DND-41 (cell line): ENCODE measurements around the gene RGL3.
"Not testable (repeated sequence)": the region's sequence is repeated elsewhere in the genome, so short reads cannot be mapped to it uniquely, and the experiment has no call there.

Source experiments
- ATAC-seq: fragments of 200-7000 bp; cut with Tn5 transposase; 3 replicates; pipeline ENCODE4 v1.9.1; 2021; ENCODE audit warnings: low read depth; ENCODE audit not compliant: insufficient read depth
- DNase-seq: peaks from one replicate; pipeline ENCODE4 v3.0.0-alpha.2; 2020
- H2AFZ ChIP-seq: 2 replicates; pipeline ENCODE4 v1.6.0; 2012; ENCODE audit warnings: low read depth, low read length
- H3K27ac ChIP-seq: 2 replicates; pipeline ENCODE4 v1.5.1; 2012; ENCODE audit warnings: low read length, inconsistent platforms
- H3K27me3 ChIP-seq: fragments of 200-600 bp; sonication (generic); 2 replicates; pipeline ENCODE4 v1.6.0; 2012; ENCODE audit warnings: low read length, mild to moderate bottlenecking, inconsistent platforms; ENCODE audit not compliant: insufficient read depth, poor library complexity
- H3K36me3 ChIP-seq: 2 replicates; pipeline ENCODE4 v1.5.1; 2012; ENCODE audit warnings: low read length, inconsistent platforms; ENCODE audit not compliant: insufficient read depth
- H3K4me1 ChIP-seq: 2 replicates; pipeline ENCODE4 v1.5.1; 2012; ENCODE audit warnings: mild to moderate bottlenecking, low read length; ENCODE audit not compliant: insufficient read depth
- H3K4me2 ChIP-seq: 2 replicates; pipeline ENCODE4 v1.6.0; 2012; ENCODE audit warnings: mild to moderate bottlenecking, moderate library complexity, low read length, inconsistent platforms; ENCODE audit not compliant: insufficient read depth
- H3K4me3 ChIP-seq, 2 experiments: fragments of 200-600 bp in 1 of 2; shearing (Covaris generic) in 1 of 2; 2 replicates each; pipeline ENCODE4 v1.5.1; 2012 to 2016; ENCODE audit warnings: inconsistent platforms in 2 of 2, low read length in 2 of 2, mild to moderate bottlenecking in 2 of 2, low read depth in 1 of 2, moderate library complexity in 1 of 2
- H3K79me2 ChIP-seq: 2 replicates; pipeline ENCODE4 v1.6.0; 2012; ENCODE audit warnings: low read length, inconsistent platforms; ENCODE audit not compliant: insufficient read depth
- H3K9ac ChIP-seq: 2 replicates; pipeline ENCODE4 v1.6.0; 2012; ENCODE audit warnings: low read depth, mild to moderate bottlenecking, inconsistent platforms, low read length, moderate library complexity
- H3K9me3 ChIP-seq: 2 replicates; pipeline ENCODE4 v1.5.1; 2012; ENCODE audit warnings: low read length, moderate library complexity, mild to moderate bottlenecking, inconsistent platforms; ENCODE audit not compliant: insufficient read depth, severe bottlenecking
- H4K20me1 ChIP-seq: 2 replicates; pipeline ENCODE4 v1.6.0; 2012; ENCODE audit warnings: low read length; ENCODE audit not compliant: insufficient read depth
- CTCF ChIP-seq: IDR thresholded peaks from 2 replicates; pipeline ENCODE4 v1.5.1; 2012; ENCODE audit warnings: borderline replicate concordance, low read length, moderate library complexity, mild to moderate bottlenecking; ENCODE audit not compliant: poor library complexity, severe bottlenecking; ENCODE audit errors: extremely low read depth
- EZH2 ChIP-seq: IDR thresholded peaks from 3 replicates; pipeline ENCODE4 v1.6.1; 2012; ENCODE audit warnings: borderline replicate concordance, low read depth, mild to moderate bottlenecking, moderate library complexity, low read length, inconsistent platforms; ENCODE audit not compliant: severe bottlenecking

Gene RGL3, protein sequence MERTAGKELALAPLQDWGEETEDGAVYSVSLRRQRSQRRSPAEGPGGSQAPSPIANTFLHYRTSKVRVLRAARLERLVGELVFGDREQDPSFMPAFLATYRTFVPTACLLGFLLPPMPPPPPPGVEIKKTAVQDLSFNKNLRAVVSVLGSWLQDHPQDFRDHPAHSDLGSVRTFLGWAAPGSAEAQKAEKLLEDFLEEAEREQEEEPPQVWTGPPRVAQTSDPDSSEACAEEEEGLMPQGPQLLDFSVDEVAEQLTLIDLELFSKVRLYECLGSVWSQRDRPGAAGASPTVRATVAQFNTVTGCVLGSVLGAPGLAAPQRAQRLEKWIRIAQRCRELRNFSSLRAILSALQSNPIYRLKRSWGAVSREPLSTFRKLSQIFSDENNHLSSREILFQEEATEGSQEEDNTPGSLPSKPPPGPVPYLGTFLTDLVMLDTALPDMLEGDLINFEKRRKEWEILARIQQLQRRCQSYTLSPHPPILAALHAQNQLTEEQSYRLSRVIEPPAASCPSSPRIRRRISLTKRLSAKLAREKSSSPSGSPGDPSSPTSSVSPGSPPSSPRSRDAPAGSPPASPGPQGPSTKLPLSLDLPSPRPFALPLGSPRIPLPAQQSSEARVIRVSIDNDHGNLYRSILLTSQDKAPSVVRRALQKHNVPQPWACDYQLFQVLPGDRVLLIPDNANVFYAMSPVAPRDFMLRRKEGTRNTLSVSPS

GRCh38 chr19:11418549-11419506 is at the start of gene RGL3:
Gene RGL3 (minus strand): TSS chr19:11419314. CDS start chr19:11419278, 36 bp downstream.
- Histone ChIP-seq H2AFZ (no peak within 1 kb of the TSS), H3K27ac (no peak within 1 kb of the TSS), H3K9ac (no peak within 1 kb of the TSS), H4K20me1 (no peaks in the 10 kb centered on the region), H3K4me1 (no peaks in the 10 kb centered on the region), H3K36me3 (no peaks in the 10 kb centered on the region), H3K27me3 (no peaks in the 10 kb centered on the region), H3K79me2 (no peaks in the 10 kb centered on the region), H3K9me3 (no peaks in the 10 kb centered on the region), H3K4me3 (no peak within 1 kb of the TSS), H3K4me2 (no peak within 1 kb of the TSS)
- no peak for DNase-seq
- TF ChIP-seq CTCF (no peak), EZH2 (no peak)
- no peak for ATAC-seq

- not testable (repeated sequence) for H3K27me3 ChIP-seq, H4K20me1 ChIP-seq, H3K9ac ChIP-seq, H3K4me3 ChIP-seq, ATAC-seq, H3K36me3 ChIP-seq, H2AFZ ChIP-seq, H3K79me2 ChIP-seq, H3K4me2 ChIP-seq, H3K9me3 ChIP-seq, H3K4me1 ChIP-seq, H3K27ac ChIP-seq, DNase-seq
Observed at GRCh38 chr19:11468266-11468845, 49.2 kb upstream of the RGL3 start.

GRCh38 chr19:11465600-11465999 is 46.5 kb upstream of the RGL3 start:
- Histone ChIP-seq H3K79me2 (no peaks in the 10 kb centered on the region), H3K27me3 (no peaks in the 10 kb centered on the region), H4K20me1 (no peaks in the 10 kb centered on the region), H3K27ac (no peak overlapping the region), H3K9ac (no peak overlapping the region), H3K36me3 (no peaks in the 10 kb centered on the region), H3K4me1 (no peaks in the 10 kb centered on the region), H3K9me3 (no peaks in the 10 kb centered on the region), H3K4me2 (no peak overlapping the region), H2AFZ (no peak overlapping the region), H3K4me3 (no peak overlapping the region)
- TF ChIP-seq CTCF (no peak), EZH2 (no peak)
- DNase-seq = no peak
- no peak for ATAC-seq
